22Rv1 (cell line): ENCODE data around the gene MAP4K4.

Source experiments
- CTCF ChIP-seq: fragments of 450-650 bp; IDR thresholded peaks from 2 replicates; pipeline ENCODE4 v1.5.1; 2017; ENCODE audit warnings: mild to moderate bottlenecking
- ZFX ChIP-seq: fragments of 450-650 bp; IDR thresholded peaks from 2 replicates; pipeline ENCODE4 v1.6.1; 2017; ENCODE audit warnings: antibody characterized with exemption, borderline replicate concordance

GRCh38 chr2:101792208-101792607, 94.7 kb downstream of the MAP4K4 start:
- TF ChIP-seq CTCF (no peak), ZFX (no peak)
